ENCODE results near the gene C1orf53. TPM values are rescaled to one million over a fixed set of nuclear protein-coding genes. Genes with fewer than 3 reads are reported as not detected.
"Not testable (repeated sequence)": the region's sequence is repeated elsewhere in the genome, so short reads cannot be mapped to it uniquely, and the experiment has no call there.

The C1orf53 gene
- total RNA-seq, 1 experiment from 2014 or later, result 15.1 TPM

GRCh38 chr1:197951617-197952175, 49.3 kb downstream of the C1orf53 start:
- POLR2A ChIA-PET, result no interaction called here
- TF ChIP-seq CTCF (IDR thresholded peaks at IDR 0.05; ENCODE audit: unreplicated experiment), result no peak
- Mint-ChIP-seq H3K4me3 (ENCODE audit: unreplicated experiment) (no peak overlapping the region), H3K27me3 (ENCODE audit: insufficient read depth, unreplicated experiment) (no peaks in the 10 kb centered on the region), H3K36me3 (ENCODE audit: insufficient read depth, unreplicated experiment) (no peaks in the 10 kb centered on the region), H3K9me3 (ENCODE audit: unreplicated experiment) (peaks cover 12% of the 10 kb centered on the region), H3K27ac (ENCODE audit: low read depth, unreplicated experiment) (no peak overlapping the region), H3K4me1 (ENCODE audit: insufficient read depth, unreplicated experiment) (peaks cover 8% of the 10 kb centered on the region)
- no peak for DNase-seq (ENCODE audit: unreplicated experiment)
- BruUV-seq (replicated peaks), result no TSS peak
- intact Hi-C loops (cut with micrococcal nuclease), result no loop called here
- CTCF ChIA-PET, result interaction anchor here (1.0 kb wide), 1 partner anchor 9 kb away, joined by 3 read pairs; no protein-coding TSS in a partner anchor

- H3K27ac Mint-ChIP-seq (ENCODE audit: low read depth, unreplicated experiment); intact Hi-C loops (cut with micrococcal nuclease); BruUV-seq (replicated peaks); H3K4me1 Mint-ChIP-seq (ENCODE audit: insufficient read depth, unreplicated experiment); H3K36me3 Mint-ChIP-seq (ENCODE audit: insufficient read depth, unreplicated experiment); H3K4me3 Mint-ChIP-seq (ENCODE audit: unreplicated experiment); H3K27me3 Mint-ChIP-seq (ENCODE audit: insufficient read depth, unreplicated experiment); DNase-seq (ENCODE audit: unreplicated experiment): not testable (repeated sequence)
- CTCF ChIA-PET, result interaction anchor here (0.7 to 1.1 kb wide), 2 partner anchors 11 to 140 kb away, joined by 3 to 4 read pairs; no protein-coding TSS in a partner anchor
- peaks cover 12% of the 10 kb centered on the region for H3K9me3 Mint-ChIP-seq (ENCODE audit: unreplicated experiment)
- POLR2A ChIA-PET, result interaction anchor here (1.1 kb wide), 1 partner anchor 10 kb away, joined by 3 read pairs; no protein-coding TSS in a partner anchor
These were observed 51.0 kb downstream of the C1orf53 start for GRCh38 chr1:197953472-197953871.

GRCh38 chr1:197954718-197955418, 52.4 kb downstream of the C1orf53 start:
- no peaks in the 10 kb centered on the region for H3K27me3 Mint-ChIP-seq (ENCODE audit: insufficient read depth, unreplicated experiment)
- peaks cover 12% of the 10 kb centered on the region for H3K9me3 Mint-ChIP-seq (ENCODE audit: unreplicated experiment)
- no peak overlapping the region for H3K4me3 Mint-ChIP-seq (ENCODE audit: unreplicated experiment)
- no peaks in the 10 kb centered on the region for H3K36me3 Mint-ChIP-seq (ENCODE audit: insufficient read depth, unreplicated experiment)
- ChIA-PET POLR2A (no interaction called here), CTCF (interaction anchor here (1.1 kb wide), 1 partner anchor 12 kb away, joined by 4 read pairs; no protein-coding TSS in a partner anchor)
- no peak for TF ChIP-seq CTCF (IDR thresholded peaks at IDR 0.05; ENCODE audit: unreplicated experiment)
- no peak for DNase-seq (ENCODE audit: unreplicated experiment)
- intact Hi-C loops (cut with micrococcal nuclease), result no loop called here
- H3K4me1 Mint-ChIP-seq (ENCODE audit: insufficient read depth, unreplicated experiment), result peaks cover 8% of the 10 kb centered on the region
- no TSS peak for BruUV-seq (replicated peaks)
- no peak overlapping the region for H3K27ac Mint-ChIP-seq (ENCODE audit: low read depth, unreplicated experiment)

- POLR2A ChIA-PET, result interaction anchor here (0.6 kb wide), 1 partner anchor 28 kb away, joined by 3 read pairs; no protein-coding TSS in a partner anchor
- BruUV-seq (replicated peaks), result no TSS peak
- no peak for TF ChIP-seq CTCF (IDR thresholded peaks at IDR 0.05; ENCODE audit: unreplicated experiment)
- H3K27ac Mint-ChIP-seq (ENCODE audit: low read depth, unreplicated experiment), result peak overlapping the region; percentile 59
- DNase-seq (ENCODE audit: unreplicated experiment), result peak; percentile 47
- H3K4me1 Mint-ChIP-seq (ENCODE audit: insufficient read depth, unreplicated experiment), result peaks cover 8% of the 10 kb centered on the region
- H3K9me3 Mint-ChIP-seq (ENCODE audit: unreplicated experiment), result peaks cover 12% of the 10 kb centered on the region
- no peaks in the 10 kb centered on the region for H3K36me3 Mint-ChIP-seq (ENCODE audit: insufficient read depth, unreplicated experiment)
- no peaks in the 10 kb centered on the region for H3K27me3 Mint-ChIP-seq (ENCODE audit: insufficient read depth, unreplicated experiment)
- CTCF ChIA-PET, result interaction anchor here (1.2 to 2.2 kb wide), 2 partner anchors 12 to 32 kb away, joined by 4 to 6 read pairs; no protein-coding TSS in a partner anchor
- peak overlapping the region; percentile 0 for H3K4me3 Mint-ChIP-seq (ENCODE audit: unreplicated experiment)
- intact Hi-C loops (cut with micrococcal nuclease), result no loop called here
These were observed 53.3 kb downstream of the C1orf53 start for GRCh38 chr1:197955486-197956394.

Other genes starting within 250 kb of the C1orf53 start
- 19.2 and 20.9 TPM in 2 replicates for gene DENND1B, start 127.2 kb upstream of the C1orf53 start, total RNA-seq (2022)
- not detected in 2 replicates for gene LHX9, start 14.7 kb downstream of the C1orf53 start, total RNA-seq (2022)